D721Med (cell line): ENCODE measurements around the gene ACSF3.
"Not testable (repeated sequence)": the region's sequence is repeated elsewhere in the genome, so short reads cannot be mapped to it uniquely, and the experiment has no call there.

Experiments
- DNase-seq: peaks from one replicate; pipeline ENCODE4 v3.0.0; 2011; ENCODE audit warnings: low spot score; ENCODE audit not compliant: insufficient read length
- FAIRE-seq: peaks from 2 replicates; lab custom pipeline; 2011; peaks lifted over from hg19 to GRCh38; lab: Jason Lieb, UNC
- CTCF ChIP-seq: IDR thresholded peaks from 2 replicates; pipeline ENCODE4 v1.5.1; 2012; ENCODE audit warnings: mild to moderate bottlenecking, control low read depth; ENCODE audit not compliant: insufficient read depth; ENCODE audit errors: missing control alignments

Gene ACSF3

GRCh38 chr16:89069920-89070319 is 23.7 kb upstream of the ACSF3 start:
- FAIRE-seq: no peak
- no peak for DNase-seq
- no peak for TF ChIP-seq CTCF

GRCh38 chr16:89070590-89070989 is 23.1 kb upstream of the ACSF3 start:
- FAIRE-seq: no peak
- no peak for DNase-seq
- TF ChIP-seq CTCF: no peak

- DNase-seq: no peak
- no peak for TF ChIP-seq CTCF
- FAIRE-seq: no peak
These were observed 21.7 kb upstream of the ACSF3 start for GRCh38 chr16:89071686-89072547.

- DNase-seq (no peak), FAIRE-seq (no peak)
- TF ChIP-seq CTCF: no peak
These were observed 21.0 kb upstream of the ACSF3 start for GRCh38 chr16:89072548-89073130.

- DNase-seq (no peak), FAIRE-seq (no peak)
- TF ChIP-seq CTCF: no peak
These were observed 20.1 kb upstream of the ACSF3 start for GRCh38 chr16:89073346-89074071.

- not testable (repeated sequence) for FAIRE-seq, DNase-seq
These were observed 19.5 kb upstream of the ACSF3 start for GRCh38 chr16:89074072-89074674.

- DNase-seq (no peak), FAIRE-seq (no peak)
- no peak for TF ChIP-seq CTCF
These were observed 18.6 kb upstream of the ACSF3 start for GRCh38 chr16:89074803-89075688.
